MV-4-11 (cell line): ENCODE data around the gene LRRK1.

Source experiments
- DNase-seq: peaks from one replicate; lab custom pipeline; 2025; lab: John Stamatoyannopoulos, UW

LRRK1 gene

GRCh38 chr15:100972975-100973350, 53.8 kb downstream of the LRRK1 start:
- DNase-seq: no peak

DNA sequence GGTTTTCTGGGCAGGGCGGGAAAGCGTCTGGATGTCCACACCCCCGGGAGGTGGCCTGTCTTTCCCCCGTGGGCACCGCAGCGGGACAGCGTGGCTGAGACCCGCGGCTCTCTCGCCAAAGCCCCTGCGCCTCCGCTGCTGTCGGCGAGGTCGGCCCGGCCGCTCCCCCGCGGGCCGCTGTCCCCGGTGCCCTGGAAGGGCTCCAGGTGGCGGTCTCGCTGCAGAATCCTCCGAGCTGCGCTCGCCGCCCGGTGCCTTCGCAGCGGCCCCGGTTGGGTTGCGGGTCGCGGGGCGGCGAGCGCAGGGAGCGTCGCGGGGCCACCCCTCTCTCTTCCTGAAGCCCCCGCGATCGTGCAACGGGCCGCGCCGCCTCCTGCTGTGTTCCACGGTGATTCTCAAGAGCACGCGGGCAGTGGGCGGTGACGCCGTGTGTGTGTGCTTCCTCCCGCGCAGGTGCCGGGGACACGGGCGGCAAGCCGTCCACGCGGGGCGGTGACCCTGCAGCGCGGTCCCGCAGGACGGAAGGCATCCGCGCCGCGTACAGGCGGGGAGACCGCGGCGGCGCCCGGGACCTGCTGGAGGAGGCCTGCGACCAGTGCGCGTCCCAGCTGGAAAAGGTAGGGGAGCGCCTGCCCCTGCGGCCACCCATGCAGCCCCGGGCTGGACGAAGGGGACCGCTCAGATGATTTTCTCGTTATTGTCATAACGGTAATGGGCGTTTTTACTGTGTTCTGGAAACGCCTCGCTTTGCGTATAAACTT, 54.4 kb downstream of the LRRK1 start:
- no peak for DNase-seq

GRCh38 chr15:100975043-100975442, 55.9 kb downstream of the LRRK1 start:
- DNase-seq: no peak

DNA sequence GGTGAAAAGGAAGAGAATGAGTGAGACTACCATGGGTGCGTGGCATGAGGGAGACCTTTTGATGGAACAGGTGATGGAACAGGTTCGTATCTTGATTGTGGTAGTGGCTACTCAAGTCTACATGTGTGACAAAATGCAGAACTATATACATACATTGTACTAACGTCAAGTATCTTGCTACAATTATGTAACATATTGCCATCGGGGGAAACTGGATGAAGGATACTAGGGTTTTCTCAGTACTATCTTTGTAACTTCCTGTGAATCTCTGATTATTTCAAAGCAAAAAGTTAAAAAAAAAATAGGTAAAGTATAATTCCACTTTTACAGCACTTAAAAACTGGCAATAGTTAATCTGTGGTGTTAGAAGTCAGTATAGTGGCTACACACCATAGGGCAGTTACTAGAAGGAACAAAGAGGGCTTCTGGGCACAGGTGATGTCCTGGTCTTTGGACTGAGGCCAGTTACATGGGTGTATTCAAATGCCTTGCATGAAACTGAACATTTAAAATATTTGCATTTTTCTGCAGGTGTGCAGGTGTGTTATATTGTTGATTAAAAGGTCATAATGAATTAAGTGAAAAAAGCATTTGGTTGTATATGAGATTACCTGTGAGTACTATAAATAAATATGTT, 61.4 kb downstream of the LRRK1 start:
- no peak for DNase-seq

DNA sequence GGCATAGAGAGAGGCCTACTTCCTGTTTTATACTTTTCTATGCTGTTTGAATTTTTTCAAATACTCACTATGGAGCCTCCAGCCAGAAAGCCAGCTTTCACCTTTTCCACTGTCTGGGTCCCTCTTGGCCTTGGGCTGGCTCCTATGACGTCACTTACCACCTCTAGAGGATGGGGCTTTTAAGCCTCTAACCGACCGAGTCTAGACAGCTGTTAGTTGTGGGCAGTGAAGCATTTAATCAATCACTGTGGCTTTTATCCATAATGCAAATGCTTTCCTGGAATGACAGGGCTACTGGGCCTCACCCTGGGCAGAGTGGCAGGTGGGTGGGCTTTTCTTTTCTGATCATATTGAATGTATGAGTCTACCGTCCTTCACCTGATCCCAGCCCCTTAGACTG, 61.9 kb downstream of the LRRK1 start:
- no peak for DNase-seq

DNA sequence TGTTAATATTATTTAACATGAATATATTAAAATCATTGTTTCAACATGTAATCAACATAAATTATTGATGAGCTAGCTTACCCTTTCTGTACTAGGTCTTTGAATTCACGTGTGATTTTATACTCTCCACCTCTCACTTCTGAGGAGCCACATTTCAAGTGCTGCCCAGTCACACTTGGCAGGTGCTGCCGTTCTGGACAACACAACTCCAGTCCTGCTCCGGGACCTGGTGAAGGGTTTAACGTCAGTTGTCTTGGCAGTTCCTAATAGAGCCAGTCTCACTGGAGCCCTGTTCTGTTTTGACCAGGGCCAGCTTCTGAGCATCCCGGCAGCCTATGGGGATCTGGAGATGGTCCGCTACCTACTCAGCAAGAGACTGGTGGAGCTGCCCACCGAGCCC, 64.1 kb downstream of the LRRK1 start:
- no peak for DNase-seq

- no peak for DNase-seq
Measured at GRCh38 chr15:100985401-100985800, 66.2 kb downstream of the LRRK1 start.

DNA sequence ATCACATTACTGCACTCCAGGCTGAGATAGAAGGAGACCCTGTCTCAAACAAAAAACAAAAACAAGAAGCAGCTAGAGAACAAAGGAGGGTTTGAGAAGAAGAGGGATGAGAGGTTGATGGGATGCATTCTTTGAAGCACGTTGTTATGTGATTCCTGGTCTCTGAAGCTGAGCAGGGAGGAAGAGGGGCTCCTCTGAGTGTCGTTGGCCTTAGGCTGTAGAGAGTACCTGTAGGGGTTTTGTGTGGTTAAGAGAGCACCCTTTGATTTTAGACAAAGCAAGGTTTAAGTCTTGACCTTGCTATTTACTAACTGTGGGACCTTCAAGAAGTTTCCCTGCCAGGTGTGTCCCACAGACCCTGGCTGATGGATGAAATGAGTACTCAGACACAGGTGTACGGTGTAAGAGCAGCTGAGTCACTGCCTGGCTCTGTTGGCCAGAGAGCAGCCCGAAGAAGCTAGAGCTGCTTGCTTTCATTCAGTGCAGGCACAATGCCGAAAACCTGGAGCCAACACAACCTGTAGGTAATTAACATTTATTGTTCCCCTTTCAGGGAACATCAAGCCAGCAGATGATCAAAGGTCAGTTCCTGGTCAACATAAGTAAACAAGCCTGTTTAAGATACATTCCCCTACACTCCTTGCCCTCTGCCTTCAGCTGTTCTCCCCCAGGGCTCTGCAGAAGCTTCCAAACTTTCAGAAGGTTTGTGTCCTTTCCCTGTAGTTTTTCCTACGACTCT, 67.2 kb downstream of the LRRK1 start:
- no peak for DNase-seq

DNA sequence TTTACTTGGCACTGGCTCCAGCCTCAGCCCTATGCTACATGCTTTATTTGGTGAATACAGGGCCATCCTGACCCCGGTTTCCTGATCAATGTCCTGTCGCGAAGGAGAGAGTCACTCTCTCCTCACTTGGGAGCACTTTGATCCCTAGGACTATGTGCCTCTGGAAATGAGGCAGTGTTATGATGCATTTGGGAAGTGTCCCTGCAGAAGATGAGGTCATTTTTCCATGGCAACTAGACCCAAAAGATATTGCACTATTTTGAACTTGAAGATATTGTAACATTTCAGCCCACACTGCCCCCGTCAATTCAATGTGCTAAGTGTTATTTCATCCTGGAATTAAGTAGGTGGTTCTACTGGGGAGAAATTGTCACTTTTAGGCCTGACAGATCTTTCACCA, 68.0 kb downstream of the LRRK1 start:
- DNase-seq: no peak

- no peak for DNase-seq
Measured at GRCh38 chr15:100988297-100988696, 69.1 kb downstream of the LRRK1 start.

DNA sequence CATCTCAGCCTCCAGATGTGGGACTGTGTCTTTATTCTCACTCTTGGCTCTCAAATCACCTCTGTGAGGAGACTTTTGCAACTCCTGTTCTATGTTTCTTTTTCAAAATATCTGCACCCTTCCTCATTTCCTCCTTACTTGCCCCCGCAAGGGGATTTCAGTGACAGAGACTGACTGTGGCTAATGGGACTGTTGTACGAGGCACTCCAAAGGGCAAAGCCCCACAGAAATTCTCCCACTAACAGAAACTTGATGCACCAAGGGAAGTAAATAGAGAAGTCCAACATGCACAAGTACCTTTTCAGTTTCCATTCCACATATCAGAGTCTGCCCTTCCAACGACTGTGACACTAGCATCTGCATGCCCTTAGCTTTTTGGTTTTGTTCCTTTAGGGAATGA, 69.7 kb downstream of the LRRK1 start:
- DNase-seq: peak; percentile 81

DNA sequence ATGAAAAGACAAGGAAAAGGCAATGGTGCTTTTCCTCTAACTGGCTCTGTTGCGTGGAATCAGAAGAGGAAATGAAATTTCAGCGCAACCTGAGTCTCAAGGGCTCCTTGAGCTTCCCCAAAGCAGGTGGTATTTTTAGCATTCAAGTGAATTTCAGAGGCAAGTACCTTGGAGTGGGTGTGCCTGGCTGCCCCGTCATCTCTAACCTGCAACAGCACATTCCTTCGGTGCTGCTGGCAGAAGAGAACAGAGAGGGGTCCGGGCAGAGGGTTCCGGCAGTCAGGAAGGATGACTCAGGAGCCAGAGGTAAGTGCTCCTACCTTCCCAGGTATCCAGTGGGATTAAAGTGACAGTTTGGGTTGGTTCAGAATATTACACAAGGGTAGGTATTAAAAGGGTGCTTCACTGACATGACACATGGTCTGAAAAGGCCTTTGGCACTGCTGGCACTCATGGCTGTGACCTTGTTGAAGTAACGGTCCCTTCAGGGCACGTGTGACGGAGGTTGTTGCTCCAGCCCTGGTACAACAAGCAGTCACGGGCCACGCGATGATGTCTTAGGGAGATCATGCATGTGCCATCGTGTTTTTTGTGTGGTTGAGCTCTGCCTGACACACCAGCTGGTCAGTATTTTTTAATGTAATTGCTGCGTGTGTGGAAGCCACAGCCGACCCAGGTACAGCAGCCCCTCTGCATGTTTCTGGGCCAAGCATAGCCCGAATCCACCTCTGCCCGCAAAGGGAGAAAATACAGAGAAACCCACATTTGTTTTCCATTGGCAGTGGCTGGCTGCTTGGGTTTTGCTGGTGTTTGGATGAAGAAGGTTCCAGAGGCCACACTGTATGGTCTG, 75.7 kb downstream of the LRRK1 start:
- DNase-seq: peak; percentile 28

DNA sequence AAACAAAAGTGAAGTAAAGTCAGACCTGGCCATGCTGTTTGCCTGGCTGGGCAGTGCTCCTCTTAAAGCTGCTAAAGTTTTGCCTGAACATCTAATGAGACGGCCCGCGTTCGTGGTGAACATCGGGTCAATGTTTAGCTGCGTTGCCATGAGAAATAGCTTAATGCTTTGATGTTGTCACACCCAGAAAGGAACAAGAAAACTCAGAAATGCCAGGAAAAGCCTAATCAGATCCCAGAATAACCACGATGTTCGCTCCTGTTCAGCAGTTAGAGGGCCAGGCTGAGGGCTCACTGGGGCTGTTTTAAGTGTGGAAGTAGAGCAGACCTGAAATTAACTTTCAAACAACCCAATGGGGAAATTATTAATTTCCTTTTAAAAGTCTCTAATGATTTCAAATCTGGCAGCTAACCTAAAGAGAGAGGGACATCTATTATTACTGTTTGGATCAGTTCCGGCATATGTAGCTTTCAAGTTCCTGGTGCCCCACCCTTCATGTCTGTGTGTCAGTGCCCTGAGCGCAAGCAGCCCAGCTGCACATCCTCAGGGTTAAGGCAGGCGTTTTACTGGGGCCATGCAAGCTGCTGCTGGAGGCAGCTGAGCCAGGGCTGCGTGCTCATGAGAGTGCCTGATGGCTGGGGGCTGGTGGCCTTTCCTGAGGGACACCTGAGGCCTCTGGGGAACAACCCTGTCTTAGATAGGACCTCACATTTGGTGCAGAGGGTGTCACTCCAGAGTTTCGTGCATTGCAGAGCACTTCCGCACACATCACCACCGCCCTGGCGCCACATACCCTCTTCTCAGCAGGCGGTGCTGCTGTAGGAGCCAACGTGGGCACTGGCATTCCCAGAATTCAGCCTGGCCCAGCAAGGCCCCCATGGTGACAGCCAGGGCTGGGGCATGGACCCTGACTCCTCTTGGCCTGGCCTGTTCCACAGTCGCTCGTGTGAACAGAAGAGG, 76.6 kb downstream of the LRRK1 start:
- DNase-seq: no peak

GRCh38 chr15:100997442-100997841, 78.3 kb downstream of the LRRK1 start:
- DNase-seq: no peak

DNA sequence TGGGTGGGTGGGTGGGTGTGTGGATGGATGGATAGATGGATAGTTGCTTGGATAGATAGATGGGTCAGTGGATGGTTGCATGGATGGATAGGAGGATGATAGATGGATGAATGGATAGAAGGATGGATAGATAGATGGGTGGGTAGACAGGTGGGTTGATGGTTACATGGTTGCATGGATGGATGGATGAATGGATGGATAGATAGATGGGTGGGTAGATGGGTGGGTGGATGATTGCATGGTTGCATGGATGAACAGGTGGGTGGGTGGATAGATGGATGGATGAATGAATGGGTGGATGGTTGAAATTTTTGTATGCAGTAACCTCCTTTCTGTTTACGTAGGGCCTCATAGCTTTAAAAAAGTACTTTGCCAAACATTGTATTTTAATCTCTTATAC, 79.5 kb downstream of the LRRK1 start:
- DNase-seq: no peak

GRCh38 chr15:100999369-100999768, 80.2 kb downstream of the LRRK1 start:
- no peak for DNase-seq

- no peak for DNase-seq
Measured at GRCh38 chr15:101000271-101000681, 81.1 kb downstream of the LRRK1 start.

GRCh38 chr15:101001056-101001455, 81.9 kb downstream of the LRRK1 start:
- DNase-seq: no peak

DNA sequence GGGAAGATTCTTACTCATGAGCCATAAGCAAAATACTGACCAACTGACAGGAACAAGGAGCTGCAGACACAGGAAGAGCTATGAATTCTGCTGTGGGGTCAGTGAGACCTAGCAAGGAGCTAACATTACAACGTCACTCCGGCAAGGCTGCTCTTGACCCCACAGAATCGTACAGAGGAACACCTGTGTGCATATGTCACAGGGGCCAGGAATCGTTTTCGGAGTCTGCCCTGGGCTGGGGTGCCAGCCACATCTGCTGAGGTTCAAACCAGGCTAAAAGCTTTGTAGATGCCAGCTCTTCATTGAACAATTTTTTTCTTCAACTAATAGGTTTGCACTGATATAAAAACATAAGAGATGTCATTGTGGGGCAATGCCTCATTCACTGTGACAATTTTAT, 82.6 kb downstream of the LRRK1 start:
- no peak for DNase-seq

GRCh38 chr15:101003081-101003480, 83.9 kb downstream of the LRRK1 start:
- peak; percentile 63 for DNase-seq

DNA sequence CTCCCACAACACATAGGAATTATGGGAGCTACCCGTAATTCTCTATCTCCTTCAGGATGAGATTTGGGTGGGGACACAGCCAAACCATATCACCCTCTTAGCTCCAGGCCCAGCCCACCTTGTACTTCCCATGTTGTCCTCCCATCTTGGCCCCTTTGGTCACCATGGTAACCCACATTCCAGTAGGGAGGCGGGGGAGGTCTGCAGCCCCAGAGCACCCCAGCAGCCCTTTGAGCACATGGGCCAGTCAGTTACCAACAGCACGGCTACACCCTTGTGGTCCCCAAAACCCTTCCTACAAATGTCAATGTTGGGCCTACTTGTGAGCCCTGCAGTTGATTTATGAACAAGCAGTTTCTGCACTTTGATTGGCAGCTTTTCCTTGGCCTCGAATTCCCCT, 84.5 kb downstream of the LRRK1 start:
- no peak for DNase-seq
